Lower lobe of right lung (tissue), 2 donors: Measurements from ENCODE around the gene PTCD3. TPM values are rescaled to one million over a fixed set of nuclear protein-coding genes. Genes with fewer than 3 reads are reported as not detected.
A peak's percentile ranks its signal among the peaks of the same experiment; 100 is the strongest.

Source experiments
- ATAC-seq, 2 donors: fragments of 200-7000 bp; cut with Tn5 transposase; one replicate each; pipeline ENCODE4 v1.9.1; 2020 to 2022; ENCODE audit warnings: mild to moderate bottlenecking in 2 of 2, moderate library complexity in 2 of 2
- DNase-seq: peaks from one replicate; pipeline ENCODE4 v3.0.0-alpha.2; 2020
- H3K27ac ChIP-seq: fragments of 200-600 bp; one replicate; pipeline ENCODE4 v1.8.0; 2022
- H3K27me3 ChIP-seq: fragments of 200-600 bp; one replicate; pipeline ENCODE4 v1.8.0; 2022; ENCODE audit warnings: low read depth
- H3K36me3 ChIP-seq: fragments of 200-600 bp; one replicate; pipeline ENCODE4 v1.8.0; 2022; ENCODE audit warnings: mild to moderate bottlenecking
- H3K4me1 ChIP-seq: fragments of 200-600 bp; one replicate; pipeline ENCODE4 v1.8.0; 2022
- H3K4me3 ChIP-seq: fragments of 200-600 bp; one replicate; pipeline ENCODE4 v1.8.0; 2022; ENCODE audit warnings: mild to moderate bottlenecking
- H3K9me3 ChIP-seq: fragments of 200-600 bp; one replicate; pipeline ENCODE4 v1.8.0; 2022
- CTCF ChIP-seq: fragments of 200-600 bp; IDR thresholded peaks from one replicate; pipeline ENCODE4 v1.8.0; 2022; ENCODE audit warnings: antibody characterized with exemption, mild to moderate bottlenecking
- intact Hi-C: fragments of 100-400 bp; cut with DNase I; formaldehyde crosslinking; loops from one replicate; pipeline ENCODE4 v1.11.0; 2022
- total RNA-seq: library from RNA; stranded (reverse); fragmentation: NEBNext Ultra II Directional; extraction: Animal tissue kit (Norgen Biotek cat#: 25700); gene quantifications from one replicate; pipeline ENCODE4 v1.2.1, GENCODE V29; 2021
- donor health status: DM: no; HTN: yes; CAD: no; lungs with severe emphysema.

PTCD3 gene
- total RNA-seq, 1 donor from 2014 or later: 73.3 TPM

- no peak for DNase-seq
- ATAC-seq: no peak
- Histone ChIP-seq H3K27ac (no peak overlapping the region), H3K27me3 (no peaks in the 10 kb centered on the region), H3K4me1 (peaks cover 21% of the 10 kb centered on the region), H3K9me3 (no peaks in the 10 kb centered on the region), H3K4me3 (no peak overlapping the region), H3K36me3 (peaks cover 61% of the 10 kb centered on the region)
- intact Hi-C loops: no loop called here
- TF ChIP-seq CTCF: no peak
These were observed 36.2 kb upstream of the PTCD3 start for GRCh38 chr2:86069783-86070339.

- intact Hi-C loops: no loop called here
- Histone ChIP-seq H3K27ac (no peak overlapping the region), H3K4me3 (no peak overlapping the region), H3K9me3 (no peaks in the 10 kb centered on the region), H3K4me1 (peaks cover 21% of the 10 kb centered on the region), H3K27me3 (no peaks in the 10 kb centered on the region), H3K36me3 (peaks cover 58% of the 10 kb centered on the region)
- no peak for TF ChIP-seq CTCF
- ATAC-seq: no peak
- no peak for DNase-seq
These were observed 35.2 kb upstream of the PTCD3 start for GRCh38 chr2:86070868-86071267.

- peak; percentile 65 for DNase-seq
- H3K9me3 ChIP-seq: no peaks in the 10 kb centered on the region
- no peaks in the 10 kb centered on the region for H3K27me3 ChIP-seq
- ATAC-seq: peak; percentile 81 to 83
- peaks cover 21% of the 10 kb centered on the region for H3K4me1 ChIP-seq
- no peak for TF ChIP-seq CTCF
- peak overlapping the region; percentile 64 for H3K27ac ChIP-seq
- intact Hi-C loops: no loop called here
- peaks cover 59% of the 10 kb centered on the region for H3K36me3 ChIP-seq
- H3K4me3 ChIP-seq: no peak overlapping the region
These were observed 33.7 kb upstream of the PTCD3 start for GRCh38 chr2:86072271-86072858.

GRCh38 chr2:86073225-86073624 is 32.8 kb upstream of the PTCD3 start:
- intact Hi-C loops: no loop called here
- Histone ChIP-seq H3K27me3 (no peaks in the 10 kb centered on the region), H3K4me1 (peaks cover 21% of the 10 kb centered on the region), H3K9me3 (no peaks in the 10 kb centered on the region), H3K4me3 (no peak overlapping the region), H3K27ac (peak overlapping the region; percentile 64), H3K36me3 (peaks cover 63% of the 10 kb centered on the region)
- ATAC-seq: no peak
- no peak for TF ChIP-seq CTCF
- no peak for DNase-seq

DNA sequence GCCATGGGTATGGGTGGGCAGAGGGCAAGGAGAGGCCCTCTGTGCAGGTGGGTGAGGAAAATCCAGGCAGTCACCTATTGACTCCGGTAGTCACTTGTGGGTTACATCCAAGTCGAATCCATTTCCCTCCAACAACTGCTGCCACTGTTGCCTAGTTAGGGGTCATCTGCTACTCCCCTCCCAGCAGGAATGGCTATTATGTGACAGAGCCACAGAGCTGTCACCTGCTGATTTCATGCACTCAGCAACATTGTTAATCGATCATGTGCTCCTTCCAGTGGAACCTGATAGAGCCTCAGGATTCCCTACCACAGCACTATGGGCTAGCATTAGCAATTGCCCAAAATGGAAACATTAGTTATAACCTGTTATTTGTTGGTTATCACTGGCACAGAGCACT is 31.8 kb upstream of the PTCD3 start:
- intact Hi-C loops: no loop called here
- Histone ChIP-seq H3K27me3 (no peaks in the 10 kb centered on the region), H3K36me3 (peaks cover 53% of the 10 kb centered on the region), H3K27ac (no peak overlapping the region), H3K9me3 (no peaks in the 10 kb centered on the region), H3K4me1 (peaks cover 27% of the 10 kb centered on the region), H3K4me3 (no peak overlapping the region)
- ATAC-seq (no peak), DNase-seq (no peak)
- TF ChIP-seq CTCF: no peak
